Uterus (tissue), 2 donors: ENCODE results near the gene GAS2L1.

Experiments used
- CTCF ChIP-seq, 4 experiments: fragments of 200-600 bp in 2 of 4; fragments of 450-650 bp in 2 of 4; sonication (generic) in 2 of 4; IDR thresholded peaks; one replicate each; pipeline ENCODE4 v1.5.1; 2016 to 2019; ENCODE audit warnings: antibody characterized with exemption in 4 of 4, mild to moderate bottlenecking in 2 of 4, moderate library complexity in 1 of 4
- POLR2A ChIP-seq, 2 donors: fragments of 450-650 bp; IDR thresholded peaks; one replicate each; pipeline ENCODE4 v1.6.1; 2016; ENCODE audit warnings: antibody characterized with exemption in 2 of 2, mild to moderate bottlenecking in 1 of 2, moderate library complexity in 1 of 2

GRCh38 chr22:29267858-29268510 lies 38.5 kb upstream of the GAS2L1 start, which contains the start of the genes EWSR1 and RHBDD3:
- TF ChIP-seq CTCF (IDR thresholded peaks at IDR 0.05) = peak in 2 of 4 experiments; percentile 18 to 21
- TF ChIP-seq POLR2A (IDR thresholded peaks at IDR 0.05) = peak; percentile 59 to 89
